Left hindlimb (tissue), 1 donor: ENCODE measurements around the gene LRMDA.
"Not testable (repeated sequence)": the region's sequence is repeated elsewhere in the genome, so short reads cannot be mapped to it uniquely, and the experiment has no call there.

ENCODE experiments used
- DNase-seq: peaks from one replicate; pipeline ENCODE4 v3.0.0-alpha.2; 2018

Gene LRMDA

GRCh38 chr10:76487582-76487981, 1056.2 kb downstream of the LRMDA start:
- DNase-seq = no peak

GRCh38 chr10:76488602-76489001, 1057.2 kb downstream of the LRMDA start:
- DNase-seq = no peak

GRCh38 chr10:76491216-76491615, 1059.8 kb downstream of the LRMDA start:
- no peak for DNase-seq

- no peak for DNase-seq
These were observed 1060.6 kb downstream of the LRMDA start for GRCh38 chr10:76492026-76492425.

GRCh38 chr10:76492678-76493472, 1061.5 kb downstream of the LRMDA start:
- DNase-seq = no peak

- DNase-seq = no peak
These were observed 1066.2 kb downstream of the LRMDA start for GRCh38 chr10:76497666-76498065.

GRCh38 chr10:76504823-76505222, 1073.4 kb downstream of the LRMDA start:
- no peak for DNase-seq

- no peak for DNase-seq
These were observed 1078.0 kb downstream of the LRMDA start for GRCh38 chr10:76509446-76509845.

- DNase-seq = no peak
These were observed 1082.9 kb downstream of the LRMDA start for GRCh38 chr10:76514321-76514720.

- DNase-seq = no peak
These were observed 1083.4 kb downstream of the LRMDA start for GRCh38 chr10:76514869-76515268.

- DNase-seq = no peak
These were observed 1091.1 kb downstream of the LRMDA start for GRCh38 chr10:76522547-76522946.

GRCh38 chr10:76523246-76523645, 1091.8 kb downstream of the LRMDA start:
- DNase-seq = peak; percentile 43

GRCh38 chr10:76523791-76524351, 1092.4 kb downstream of the LRMDA start:
- no peak for DNase-seq

GRCh38 chr10:76526833-76527232, 1095.4 kb downstream of the LRMDA start:
- not testable (repeated sequence) for DNase-seq

- DNase-seq = no peak
These were observed 1108.9 kb downstream of the LRMDA start for GRCh38 chr10:76540331-76540730.

GRCh38 chr10:76540786-76541185, 1109.4 kb downstream of the LRMDA start:
- no peak for DNase-seq

GRCh38 chr10:76541852-76542251, 1110.4 kb downstream of the LRMDA start:
- DNase-seq = no peak

GRCh38 chr10:76542307-76542930, 1111.0 kb downstream of the LRMDA start:
- no peak for DNase-seq

- no peak for DNase-seq
These were observed 1112.2 kb downstream of the LRMDA start for GRCh38 chr10:76543655-76544054.

GRCh38 chr10:76544789-76545188, 1113.4 kb downstream of the LRMDA start:
- no peak for DNase-seq

GRCh38 chr10:76546411-76546810, 1115.0 kb downstream of the LRMDA start:
- DNase-seq = no peak

GRCh38 chr10:76547352-76547972, 1116.0 kb downstream of the LRMDA start:
- peak; percentile 80 for DNase-seq

- no peak for DNase-seq
These were observed 1117.3 kb downstream of the LRMDA start for GRCh38 chr10:76548716-76549115.

- DNase-seq = no peak
These were observed 1117.7 kb downstream of the LRMDA start for GRCh38 chr10:76549171-76549570.
